Esophagus muscularis mucosa (tissue), 4 donors: ENCODE results near the gene CHMP2A.

ENCODE experiments used
- CTCF ChIP-seq, 3 experiments: fragments of 200-600 bp in 2 of 3; fragments of 450-650 bp in 1 of 3; sonication (generic) in 2 of 3; IDR thresholded peaks; one replicate each; pipeline ENCODE4 v1.5.1; 2017 to 2019; ENCODE audit warnings: antibody characterized with exemption in 3 of 3, mild to moderate bottlenecking in 2 of 3, moderate library complexity in 1 of 3
- EP300 ChIP-seq: sonication (generic); formaldehyde crosslinking; IDR thresholded peaks from one replicate; pipeline ENCODE4 v1.6.1; 2017; ENCODE audit warnings: antibody characterized with exemption
- POLR2A ChIP-seq: fragments of 450-650 bp; IDR thresholded peaks from one replicate; pipeline ENCODE4 v1.6.1; 2017; ENCODE audit warnings: antibody characterized with exemption, moderate library complexity, mild to moderate bottlenecking, low read depth

DNA sequence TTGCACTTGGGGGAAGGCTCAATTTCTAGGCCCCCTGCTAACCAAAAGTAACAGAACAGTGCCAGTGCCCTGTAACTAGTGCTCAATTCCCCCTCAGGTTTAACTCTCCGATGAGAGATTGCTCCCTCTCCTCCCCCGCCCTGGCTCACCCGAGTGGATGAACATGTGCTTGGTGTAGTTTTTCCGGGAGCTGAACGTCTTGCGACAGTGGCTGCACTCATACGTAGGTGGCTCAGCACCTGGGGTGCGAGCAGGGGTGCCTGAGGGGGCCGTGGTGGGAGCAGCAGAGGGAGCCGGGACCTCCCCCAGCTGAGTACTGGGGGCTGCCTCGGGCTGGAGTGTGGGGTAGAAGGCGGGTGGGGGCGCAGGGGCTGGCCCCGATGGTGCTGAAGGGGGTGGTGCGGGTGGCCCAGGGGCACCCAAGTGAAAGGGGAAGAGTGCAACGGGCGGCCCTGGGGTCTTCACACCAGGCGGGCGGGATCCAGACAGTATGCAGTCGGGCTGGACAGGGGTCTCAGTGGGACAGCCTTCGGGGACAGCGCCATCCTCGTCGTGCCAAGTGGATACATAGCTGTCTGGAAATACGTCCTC lies 38.6 kb downstream of the CHMP2A start:
- no peak for TF ChIP-seq CTCF (IDR thresholded peaks at IDR 0.05)
- no peak for TF ChIP-seq POLR2A
- TF ChIP-seq EP300, result no peak
